DOHH2 (cell line): ENCODE results near the gene KIAA1328.

ENCODE experiments used
- EZH2phosphoT487 ChIP-seq: fragments of 200-600 bp; sonication (generic); IDR thresholded peaks from 2 replicates; pipeline ENCODE4 v1.6.1; 2017; ENCODE audit warnings: borderline replicate concordance, mild to moderate bottlenecking, antibody characterized with exemption, low read length, moderate library complexity, mixed read lengths
- TF ChIP-seq, protein P1 (sequence below): fragments of 200-600 bp; sonication (generic); IDR thresholded peaks from one replicate; pipeline ENCODE4 v1.5.1; 2014; ENCODE audit warnings: antibody characterized with exemption, mild to moderate bottlenecking, low read depth, low read length; ENCODE audit not compliant: poor library complexity, severe bottlenecking

GRCh38 chr18:37249895-37250618 lies 421.1 kb downstream of the KIAA1328 start:
- TF ChIP-seq, protein P1, sequence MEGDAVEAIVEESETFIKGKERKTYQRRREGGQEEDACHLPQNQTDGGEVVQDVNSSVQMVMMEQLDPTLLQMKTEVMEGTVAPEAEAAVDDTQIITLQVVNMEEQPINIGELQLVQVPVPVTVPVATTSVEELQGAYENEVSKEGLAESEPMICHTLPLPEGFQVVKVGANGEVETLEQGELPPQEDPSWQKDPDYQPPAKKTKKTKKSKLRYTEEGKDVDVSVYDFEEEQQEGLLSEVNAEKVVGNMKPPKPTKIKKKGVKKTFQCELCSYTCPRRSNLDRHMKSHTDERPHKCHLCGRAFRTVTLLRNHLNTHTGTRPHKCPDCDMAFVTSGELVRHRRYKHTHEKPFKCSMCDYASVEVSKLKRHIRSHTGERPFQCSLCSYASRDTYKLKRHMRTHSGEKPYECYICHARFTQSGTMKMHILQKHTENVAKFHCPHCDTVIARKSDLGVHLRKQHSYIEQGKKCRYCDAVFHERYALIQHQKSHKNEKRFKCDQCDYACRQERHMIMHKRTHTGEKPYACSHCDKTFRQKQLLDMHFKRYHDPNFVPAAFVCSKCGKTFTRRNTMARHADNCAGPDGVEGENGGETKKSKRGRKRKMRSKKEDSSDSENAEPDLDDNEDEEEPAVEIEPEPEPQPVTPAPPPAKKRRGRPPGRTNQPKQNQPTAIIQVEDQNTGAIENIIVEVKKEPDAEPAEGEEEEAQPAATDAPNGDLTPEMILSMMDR = no peak
- no peak for TF ChIP-seq EZH2phosphoT487
